Activated gamma-delta T cell treated with Interleukin-2 at 50 U/mL for 16 hours (primary cell): ENCODE data around the gene VASH1.

ENCODE experiments used
- DNase-seq: peaks from one replicate; pipeline ENCODE4 v3.0.0-alpha.2; 2020

VASH1 gene

GRCh38 chr14:76742966-76743365 lies 18.3 kb upstream of the VASH1 start:
- DNase-seq: no peak

GRCh38 chr14:76752744-76753143 lies 8.5 kb upstream of the VASH1 start:
- DNase-seq: no peak

- DNase-seq: no peak
These were observed 7.6 kb upstream of the VASH1 start for GRCh38 chr14:76753541-76754198.

DNA sequence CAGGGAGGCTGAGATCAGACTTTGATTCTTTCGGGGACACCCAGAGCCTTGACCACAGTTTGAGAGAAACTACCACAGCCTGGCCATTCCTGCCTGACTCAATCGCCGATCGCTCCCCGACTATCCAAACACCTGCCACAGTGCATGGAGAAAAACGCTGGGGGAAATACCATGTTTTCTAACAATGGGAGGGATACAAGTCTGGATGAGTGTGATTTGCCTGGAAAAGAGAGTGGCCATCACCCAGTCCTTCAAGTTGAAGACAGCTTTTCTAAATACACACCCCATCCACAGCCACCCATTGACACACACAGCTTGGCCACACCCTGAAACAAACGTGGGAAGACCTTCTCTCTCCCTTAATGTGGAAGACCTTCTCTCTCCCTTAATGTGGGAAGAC lies 6.7 kb upstream of the VASH1 start:
- DNase-seq: no peak

DNA sequence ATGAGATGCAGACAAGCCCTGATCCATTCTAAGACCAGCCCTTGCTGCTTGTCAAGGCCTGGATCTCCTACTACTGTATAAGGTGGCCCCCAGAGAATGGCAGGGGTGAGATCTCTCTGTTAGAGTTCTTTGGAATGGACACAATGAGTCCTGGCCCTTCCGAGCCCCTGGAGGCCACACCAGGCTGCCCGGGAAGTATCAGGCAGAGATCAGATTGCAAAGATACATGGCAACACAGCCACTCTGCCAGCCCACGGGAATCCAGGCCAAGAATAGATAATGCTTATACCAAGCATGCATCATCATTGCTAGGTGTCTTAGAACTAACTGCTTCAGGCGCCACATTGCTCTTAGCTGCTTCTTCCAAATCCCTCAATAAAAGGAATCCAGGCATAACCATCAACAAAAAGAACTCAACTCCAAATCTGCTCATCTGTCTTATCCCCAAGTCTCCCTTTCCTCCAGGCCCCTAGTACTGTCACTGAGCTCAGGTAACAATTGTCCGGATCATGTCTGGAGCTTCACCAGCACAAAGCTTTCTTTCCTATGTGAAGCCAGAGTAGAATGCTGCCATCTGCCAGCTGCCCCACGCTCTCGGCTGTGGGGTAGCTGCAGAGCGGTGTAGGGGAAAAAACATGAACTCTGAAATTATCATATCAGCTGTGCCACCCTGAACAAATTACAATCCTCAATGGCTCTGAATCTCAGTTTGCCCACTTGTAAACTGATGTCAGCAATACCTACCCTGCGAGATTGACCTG lies 5.5 kb upstream of the VASH1 start:
- DNase-seq: no peak

DNA sequence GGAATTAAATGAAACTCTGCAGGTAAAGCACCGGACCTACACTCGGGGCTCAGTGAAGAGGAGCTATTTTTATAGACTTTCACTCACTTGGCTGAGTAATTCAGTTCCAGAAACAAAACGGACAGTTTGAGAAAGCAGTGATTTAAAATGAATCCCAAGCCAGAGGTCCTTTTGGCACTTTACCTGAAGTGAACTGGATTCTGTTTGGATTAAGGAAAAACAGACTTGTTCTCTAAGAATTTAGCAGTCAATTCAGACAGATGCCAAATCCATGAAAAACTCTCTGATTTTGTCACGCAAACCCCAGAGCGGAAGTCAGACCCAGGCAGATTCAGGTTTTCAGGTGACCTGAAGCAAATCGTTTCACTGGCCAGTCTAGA lies 4.9 kb upstream of the VASH1 start:
- DNase-seq: no peak

GRCh38 chr14:76759589-76759988 lies 1.7 kb upstream of the VASH1 start:
- DNase-seq: no peak

- DNase-seq: no peak
These were observed 735 bp upstream of the VASH1 start for GRCh38 chr14:76760331-76761135.

DNA sequence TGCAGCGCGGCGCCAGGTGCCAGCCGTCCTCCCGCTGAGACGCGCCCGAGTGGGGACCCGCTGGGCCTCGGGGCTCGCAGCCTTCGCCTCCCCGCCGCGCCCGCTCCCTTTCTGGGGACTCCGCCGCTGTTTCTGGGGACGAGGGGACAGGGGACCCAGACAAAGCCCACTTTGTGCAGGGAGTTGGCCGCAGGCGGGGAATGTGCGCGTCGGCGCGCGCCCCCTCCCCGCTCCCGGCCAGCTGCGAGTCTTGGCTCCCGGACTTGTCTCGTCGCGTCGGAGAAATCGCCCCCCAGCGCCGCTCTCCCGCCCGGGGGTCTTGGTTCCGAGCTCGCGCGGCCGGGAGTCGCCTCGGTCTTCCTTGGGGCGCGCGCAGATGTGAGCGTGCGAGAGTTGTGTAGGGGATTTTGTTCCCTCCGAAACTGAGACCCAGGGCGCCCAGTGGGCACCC lies 717 bp downstream of the VASH1 start:
- DNase-seq: no peak

DNA sequence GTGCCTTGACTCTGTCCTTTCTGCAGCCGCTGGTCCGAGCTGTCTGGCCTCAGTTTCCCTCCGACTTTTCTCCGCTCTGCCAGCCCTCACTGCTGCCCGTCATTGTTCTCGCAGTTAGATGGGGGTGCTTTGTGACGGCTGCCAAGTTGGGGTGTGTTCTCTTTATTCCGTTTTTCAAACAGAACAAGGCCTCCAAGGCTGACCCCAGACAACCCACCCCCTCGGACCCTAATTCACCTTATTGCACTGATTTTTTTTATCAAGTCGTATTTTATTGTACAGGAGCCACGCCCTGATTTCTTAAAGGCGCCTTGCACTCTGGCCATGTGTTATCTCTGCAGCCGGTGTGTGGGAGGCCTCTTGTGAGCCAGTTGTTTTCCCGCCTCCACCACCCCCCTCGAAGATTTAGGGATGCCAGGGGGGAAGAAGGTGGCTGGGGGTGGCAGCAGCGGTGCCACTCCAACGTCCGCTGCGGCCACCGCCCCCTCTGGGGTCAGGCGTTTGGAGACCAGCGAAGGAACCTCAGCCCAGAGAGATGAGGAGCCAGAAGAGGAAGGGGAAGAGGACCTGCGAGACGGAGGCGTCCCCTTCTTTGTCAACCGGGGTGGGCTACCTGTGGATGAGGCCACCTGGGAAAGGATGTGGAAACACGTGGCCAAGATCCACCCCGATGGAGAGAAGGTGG lies 1.3 kb downstream of the VASH1 start:
- DNase-seq: no peak

GRCh38 chr14:76763096-76764041 lies 2.1 kb downstream of the VASH1 start:
- no peak for DNase-seq

GRCh38 chr14:76765461-76765931 lies 4.2 kb downstream of the VASH1 start:
- no peak for DNase-seq

GRCh38 chr14:76767681-76768656 lies 6.7 kb downstream of the VASH1 start:
- peak; percentile 57 for DNase-seq

- no peak for DNase-seq
These were observed 7.6 kb downstream of the VASH1 start for GRCh38 chr14:76768671-76769500.

- no peak for DNase-seq
These were observed 8.5 kb downstream of the VASH1 start for GRCh38 chr14:76769636-76770292.

DNA sequence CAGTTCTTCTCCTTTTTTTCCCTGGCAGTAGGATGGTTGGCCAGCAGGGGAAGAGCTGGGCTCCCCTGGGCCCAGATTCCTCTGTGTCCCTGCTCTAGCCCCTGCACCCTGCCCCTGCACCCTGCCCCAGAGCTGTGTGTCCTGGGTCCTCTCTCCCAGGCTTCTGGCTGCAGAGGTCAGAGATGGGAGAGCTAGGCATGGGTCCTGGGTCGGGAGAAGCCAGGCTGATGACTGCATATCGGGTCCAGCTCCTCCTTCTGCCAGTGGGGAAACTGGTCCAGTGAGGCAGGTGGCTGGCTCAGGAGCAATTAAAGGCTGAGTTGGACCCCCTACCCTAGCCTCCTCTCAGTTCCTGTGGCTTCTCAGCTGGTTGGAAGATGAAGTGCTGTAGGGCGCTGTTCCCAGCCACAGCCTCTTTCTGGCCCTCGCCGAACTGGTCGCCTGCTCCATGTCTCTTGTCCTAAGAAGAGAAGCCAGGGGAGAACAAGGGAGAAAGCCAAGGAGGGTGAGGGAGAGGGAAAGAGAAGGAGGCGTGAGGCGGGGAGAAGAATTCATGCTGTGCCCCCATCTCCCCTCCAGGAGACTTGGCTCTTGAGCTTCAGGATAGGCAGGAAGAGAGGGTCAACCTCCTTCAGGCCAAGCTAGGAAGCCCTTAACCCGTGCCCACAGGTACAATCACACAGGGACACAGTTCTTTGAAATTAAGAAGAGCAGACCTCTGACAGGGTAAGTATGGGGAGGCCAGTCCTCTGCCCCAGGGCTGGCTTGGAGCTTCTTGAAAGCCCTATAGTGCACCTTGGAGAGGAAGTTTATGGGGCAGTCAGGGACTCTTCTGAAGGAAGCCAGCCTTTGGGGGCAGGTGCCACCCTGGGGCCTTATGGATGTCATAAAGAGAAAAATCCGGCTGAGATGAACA lies 9.5 kb downstream of the VASH1 start:
- DNase-seq: no peak

DNA sequence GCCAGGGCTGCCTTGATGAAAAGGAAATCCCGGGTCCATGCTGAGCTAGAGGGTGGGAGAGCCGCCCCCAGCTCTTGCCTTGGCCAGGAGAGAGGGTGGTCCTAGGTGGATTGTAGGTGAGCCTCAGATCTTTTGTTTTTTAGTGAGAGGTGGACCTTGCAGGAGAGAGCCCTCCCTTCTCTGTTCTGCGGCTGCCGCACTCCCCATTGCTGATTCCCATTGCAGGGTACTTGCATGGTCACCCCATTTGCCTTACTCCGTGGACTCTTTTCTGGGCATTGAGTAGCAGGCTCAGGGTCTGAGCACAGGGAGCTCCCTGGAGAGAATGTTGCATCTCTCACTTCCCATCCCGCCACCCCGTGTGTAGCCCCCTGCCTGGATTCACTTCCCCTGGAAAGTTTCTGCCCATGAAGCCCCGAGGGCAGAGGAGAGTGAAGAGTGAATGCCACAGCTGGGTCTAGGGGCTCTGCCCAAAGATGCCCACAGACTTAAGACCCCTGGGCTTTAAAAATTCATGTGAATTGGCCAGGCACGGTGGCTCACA lies 10.2 kb downstream of the VASH1 start:
- DNase-seq: no peak
